GM19239 (cell line): ENCODE results near the gene C2orf74.
"Not testable (repeated sequence)": the region's sequence is repeated elsewhere in the genome, so short reads cannot be mapped to it uniquely, and the experiment has no call there.

Experiments
- DNase-seq: peaks from one replicate; pipeline ENCODE4 v3.0.0; 2011; ENCODE audit warnings: low spot score; ENCODE audit not compliant: insufficient read length
- FAIRE-seq: peaks from 2 replicates; lab custom pipeline; 2011; peaks lifted over from hg19 to GRCh38; lab: Jason Lieb, UNC

The C2orf74 gene

GRCh38 chr2:61167579-61167978, 5.6 kb downstream of the C2orf74 start:
- no peak for FAIRE-seq
- DNase-seq: no peak

GRCh38 chr2:61172671-61173070, 10.7 kb downstream of the C2orf74 start:
- FAIRE-seq: no peak
- no peak for DNase-seq

- DNase-seq: no peak
- no peak for FAIRE-seq
Observed at GRCh38 chr2:61173116-61173515, 11.1 kb downstream of the C2orf74 start.

- DNase-seq (no peak), FAIRE-seq (no peak)
Observed at GRCh38 chr2:61175036-61175435, 13.0 kb downstream of the C2orf74 start.

- DNase-seq (peak; percentile 98), FAIRE-seq (peak; percentile 81)
Observed at GRCh38 chr2:61176755-61177726, 15.1 kb downstream of the C2orf74 start.

GRCh38 chr2:61177727-61178549, 15.9 kb downstream of the C2orf74 start:
- FAIRE-seq (peak; percentile 52), DNase-seq (peak; percentile 46)

GRCh38 chr2:61178603-61179545, 16.9 kb downstream of the C2orf74 start:
- FAIRE-seq: no peak

GRCh38 chr2:61179701-61180639, 18.0 kb downstream of the C2orf74 start:
- DNase-seq (no peak), FAIRE-seq (no peak)

More at GRCh38 chr2:61178603-61179545, 16.9 kb downstream of the C2orf74 start:
- DNase-seq: peak; percentile 19

- no peak for FAIRE-seq
- DNase-seq: no peak
Observed at GRCh38 chr2:61180686-61181085, 18.7 kb downstream of the C2orf74 start.

GRCh38 chr2:61181382-61182058, 19.5 kb downstream of the C2orf74 start:
- DNase-seq (no peak), FAIRE-seq (no peak)

- FAIRE-seq (no peak), DNase-seq (no peak)
Observed at GRCh38 chr2:61182059-61182383, 20.0 kb downstream of the C2orf74 start.

GRCh38 chr2:61183795-61184194, 21.8 kb downstream of the C2orf74 start:
- FAIRE-seq (no peak), DNase-seq (no peak)

- DNase-seq (no peak), FAIRE-seq (no peak)
Observed at GRCh38 chr2:61184263-61184662, 22.3 kb downstream of the C2orf74 start.

GRCh38 chr2:61185231-61185728, 23.3 kb downstream of the C2orf74 start:
- no peak for DNase-seq
- FAIRE-seq: no peak

- DNase-seq: no peak
- no peak for FAIRE-seq
Observed at GRCh38 chr2:61187085-61187484, 25.1 kb downstream of the C2orf74 start.

GRCh38 chr2:61193670-61194561, 31.9 kb downstream of the C2orf74 start:
- DNase-seq: no peak
- FAIRE-seq: no peak

- DNase-seq, FAIRE-seq: not testable (repeated sequence)
Observed at GRCh38 chr2:61194646-61195045, 32.7 kb downstream of the C2orf74 start.
